NCI-H2107 treated with DMSO at 0.1 percent for 48 hours (cell line): ENCODE data around the gene HOMEZ.
"Not testable (repeated sequence)": the region's sequence is repeated elsewhere in the genome, so short reads cannot be mapped to it uniquely, and the experiment has no call there.

ENCODE experiments used
- DNase-seq: peaks from one replicate; lab custom pipeline; 2025; ENCODE audit not compliant: unreplicated experiment; lab: John Stamatoyannopoulos, UW

Gene HOMEZ

DNA sequence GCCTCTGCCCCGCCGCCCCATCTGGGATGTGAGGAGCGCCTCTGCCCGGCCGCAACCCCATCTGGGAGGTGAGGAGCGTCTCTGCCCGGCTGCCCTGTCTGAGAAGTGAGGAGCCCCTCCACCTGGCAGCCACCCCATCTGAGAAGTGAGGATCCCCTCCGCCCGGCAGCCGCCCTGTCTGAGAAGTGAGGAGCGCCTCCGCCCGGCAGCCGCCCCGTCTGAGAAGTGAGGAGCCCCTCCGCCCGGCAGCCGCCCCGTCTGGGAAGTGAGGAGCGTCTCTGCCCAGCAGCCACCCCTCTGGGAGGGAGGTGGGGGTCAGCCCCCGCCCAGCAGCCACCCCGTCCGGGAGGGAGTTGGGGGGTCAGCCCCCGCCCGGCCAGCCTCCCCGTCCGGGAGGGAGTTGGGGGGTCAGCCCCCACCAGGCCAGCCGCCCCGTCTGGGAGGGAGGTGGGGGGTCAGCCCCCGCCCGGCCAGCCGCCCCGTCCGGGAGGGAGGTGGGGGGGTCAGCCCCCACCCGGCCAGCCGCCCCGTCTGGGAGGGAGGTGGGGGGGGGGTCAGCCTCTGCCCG, 53.6 kb downstream of the HOMEZ start:
- not testable (repeated sequence) for DNase-seq

- no peak for DNase-seq
Measured at GRCh38 chr14:23228812-23229211, 57.1 kb downstream of the HOMEZ start.

DNA sequence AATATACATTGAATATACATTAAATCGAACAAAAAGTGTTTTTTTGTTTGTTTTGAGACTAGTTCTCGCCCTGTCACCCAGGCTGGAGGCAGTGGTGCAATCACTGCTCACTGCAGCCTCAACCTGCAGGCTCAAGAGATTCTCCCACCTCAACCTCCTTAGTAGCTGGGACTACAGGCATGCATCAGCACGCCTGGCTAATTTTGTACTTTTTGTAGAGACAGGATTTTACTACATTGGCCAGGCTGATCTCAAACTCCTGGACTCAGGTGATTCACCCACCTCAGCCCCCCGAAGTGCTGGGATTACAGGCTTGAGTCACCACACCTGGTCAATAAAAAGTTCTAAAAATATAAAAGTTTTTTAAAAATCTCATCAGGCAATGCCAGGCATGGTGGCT, 58.4 kb downstream of the HOMEZ start:
- no peak for DNase-seq

DNA sequence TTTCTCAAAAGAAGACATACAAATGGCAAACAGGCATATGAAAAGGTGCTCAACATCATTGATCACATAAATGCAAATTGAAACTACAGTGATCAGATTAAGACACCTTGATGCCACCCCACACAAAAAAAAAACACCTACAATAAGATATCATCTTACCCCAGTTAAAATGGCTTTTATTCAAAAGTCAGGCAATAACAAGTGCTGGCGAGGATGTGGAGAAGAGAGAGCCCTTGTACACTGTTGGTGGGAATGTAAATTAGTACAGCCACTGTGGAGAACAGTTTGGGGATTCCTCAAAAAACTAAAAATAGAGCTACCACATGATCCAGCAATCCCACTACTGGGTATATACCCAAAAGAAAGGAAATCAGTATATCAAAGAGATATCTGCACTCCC, 61.0 kb downstream of the HOMEZ start:
- DNase-seq, result not testable (repeated sequence)
